22Rv1 (cell line): Measurements from ENCODE around the gene DENND2D.

Experiments used
- CTCF ChIP-seq: fragments of 450-650 bp; IDR thresholded peaks from 2 replicates; pipeline ENCODE4 v1.5.1; 2017; ENCODE audit warnings: mild to moderate bottlenecking
- ZFX ChIP-seq: fragments of 450-650 bp; IDR thresholded peaks from 2 replicates; pipeline ENCODE4 v1.6.1; 2017; ENCODE audit warnings: antibody characterized with exemption, borderline replicate concordance

GRCh38 chr1:111190931-111191451, 9.5 kb downstream of the DENND2D start:
- TF ChIP-seq CTCF (no peak), ZFX (no peak)
